Muscle layer of colon (tissue), 2 donors: Measurements from ENCODE around the gene HLA-G.
A peak's percentile ranks its signal among the peaks of the same experiment; 100 is the strongest.
"Not testable (repeated sequence)": the region's sequence is repeated elsewhere in the genome, so short reads cannot be mapped to it uniquely, and the experiment has no call there.

Experiments used
- H3K27ac ChIP-seq: one replicate; pipeline ENCODE4 v1.7.0; 2013; ENCODE audit warnings: low read depth, mild to moderate bottlenecking, low read length, moderate library complexity
- H3K27me3 ChIP-seq, 2 donors: one replicate each; pipeline ENCODE4 v1.7.0; 2013; ENCODE audit warnings: low read length in 2 of 2, mild to moderate bottlenecking in 2 of 2; ENCODE audit not compliant: insufficient read depth in 2 of 2, control insufficient read depth in 1 of 2
- H3K36me3 ChIP-seq: one replicate; pipeline ENCODE4 v1.7.0; 2013; ENCODE audit warnings: mild to moderate bottlenecking, low read length; ENCODE audit not compliant: insufficient read depth
- H3K4me1 ChIP-seq: one replicate; pipeline ENCODE4 v1.7.0; 2013; ENCODE audit warnings: mild to moderate bottlenecking, low read length; ENCODE audit not compliant: insufficient read depth
- H3K4me3 ChIP-seq, 2 donors: one replicate each; pipeline ENCODE4 v1.7.0; 2013; ENCODE audit warnings: low read length in 2 of 2, low read depth in 1 of 2, mild to moderate bottlenecking in 1 of 2, moderate library complexity in 1 of 2
- H3K9ac ChIP-seq: one replicate; pipeline ENCODE4 v1.7.0; 2013; ENCODE audit warnings: low read length
- H3K9me3 ChIP-seq: one replicate; pipeline ENCODE4 v1.7.0; 2013; ENCODE audit warnings: mild to moderate bottlenecking, low read length
- donor health status: abdominal sarcoma.
- donor health status: Adenocarcinoma of cecum.

The HLA-G gene

DNA sequence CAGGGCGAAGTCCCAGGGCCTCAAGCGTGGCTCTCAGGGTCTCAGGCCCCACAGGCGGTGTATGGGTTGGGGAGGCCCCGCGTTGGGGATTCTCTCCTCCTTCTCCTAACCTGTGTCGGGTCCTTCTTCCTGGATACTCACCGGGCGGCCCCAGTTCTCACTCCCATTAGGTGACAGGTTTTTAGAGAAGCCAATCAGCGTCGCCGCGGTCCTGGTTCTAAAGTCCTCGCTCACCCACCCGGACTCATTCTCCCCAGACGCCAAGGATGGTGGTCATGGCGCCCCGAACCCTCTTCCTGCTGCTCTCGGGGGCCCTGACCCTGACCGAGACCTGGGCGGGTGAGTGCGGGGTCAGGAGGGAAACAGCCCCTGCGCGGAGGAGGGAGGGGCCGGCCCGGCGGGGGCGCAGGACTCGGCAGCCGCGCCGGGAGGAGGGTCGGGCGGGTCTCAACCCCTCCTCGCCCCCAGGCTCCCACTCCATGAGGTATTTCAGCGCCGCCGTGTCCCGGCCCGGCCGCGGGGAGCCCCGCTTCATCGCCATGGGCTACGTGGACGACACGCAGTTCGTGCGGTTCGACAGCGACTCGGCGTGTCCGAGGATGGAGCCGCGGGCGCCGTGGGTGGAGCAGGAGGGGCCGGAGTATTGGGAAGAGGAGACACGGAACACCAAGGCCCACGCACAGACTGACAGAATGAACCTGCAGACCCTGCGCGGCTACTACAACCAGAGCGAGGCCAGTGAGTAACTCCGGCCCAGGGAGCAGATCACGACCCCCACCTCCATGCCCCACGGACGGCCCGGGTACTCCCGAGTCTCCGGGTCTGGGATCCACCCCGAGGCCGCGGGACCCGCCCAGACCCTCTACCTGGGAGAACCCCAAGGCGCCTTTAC is at the start of gene HLA-G:
HLA-G (plus strand) TSS at position 247 of the 892 bp plus-strand sequence; CDS start at position 267, 20 bp downstream.
- peak within 1 kb of the TSS in 1 of 2 donors; percentile 15 for H3K4me3 ChIP-seq
- H3K27me3 ChIP-seq: peaks cover 31 to 32% of the 10 kb centered on the region in 2 donors
- H3K4me1 ChIP-seq: peaks cover 4% of the 10 kb centered on the region
- no peak within 1 kb of the TSS for H3K9ac ChIP-seq
- no peak within 1 kb of the TSS for H3K27ac ChIP-seq
- no peaks in the 10 kb centered on the region for H3K36me3 ChIP-seq
- H3K9me3 ChIP-seq: no peaks in the 10 kb centered on the region

DNA sequence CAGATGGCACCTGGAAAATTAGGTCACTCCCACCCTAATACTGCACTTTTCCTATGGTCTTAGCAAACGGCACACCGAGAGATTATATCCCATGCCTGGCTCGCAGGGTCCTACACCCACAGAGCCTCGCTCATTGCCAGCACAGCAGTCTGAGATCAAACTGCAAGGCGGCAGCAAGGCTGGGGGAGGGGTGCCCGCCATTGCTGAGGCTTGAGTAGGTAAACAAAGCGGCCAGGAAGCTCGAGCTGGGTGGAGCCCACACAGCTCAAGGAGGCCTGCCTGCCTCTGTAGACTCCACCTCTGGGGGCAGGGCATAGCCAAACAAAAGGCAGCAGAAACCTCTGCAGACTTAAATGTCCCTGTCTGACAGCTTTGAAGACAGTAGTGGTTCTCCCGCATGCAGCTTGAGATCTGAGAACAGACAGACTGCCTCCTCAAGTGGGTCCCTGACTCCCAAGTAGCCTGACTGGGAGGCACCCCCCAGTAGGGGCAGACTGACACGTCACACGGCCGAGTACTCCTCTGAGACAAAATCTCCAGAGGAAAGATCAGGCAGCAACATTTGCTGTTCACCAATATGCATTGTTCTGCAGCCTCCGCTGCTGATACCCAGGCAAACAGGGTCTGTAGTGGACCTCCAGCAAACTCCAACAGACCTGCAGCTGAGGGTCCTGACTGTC is 47.5 kb upstream of the HLA-G start:
- not testable (repeated sequence) for H3K36me3 ChIP-seq, H3K4me3 ChIP-seq, H3K9me3 ChIP-seq, H3K4me1 ChIP-seq, H3K9ac ChIP-seq, H3K27ac ChIP-seq, H3K27me3 ChIP-seq

DNA sequence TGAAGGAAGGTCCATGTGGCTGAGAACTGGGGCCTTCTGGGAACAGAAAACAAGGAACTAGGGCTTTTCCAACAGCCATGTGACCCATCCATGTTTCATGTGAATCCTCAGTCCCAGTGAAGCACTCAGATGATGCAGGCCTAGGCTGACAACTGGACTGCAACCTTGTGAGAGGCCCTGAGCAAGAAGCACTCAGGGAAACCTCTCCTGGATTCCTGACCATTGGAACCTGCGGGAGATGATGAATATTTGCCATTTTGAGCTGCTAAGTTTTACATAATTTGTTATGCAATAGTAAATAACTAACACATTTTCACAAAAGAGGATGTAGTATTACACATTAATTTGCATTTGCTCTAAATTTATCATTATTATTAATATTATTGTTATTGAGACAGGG is 38.4 kb upstream of the HLA-G start:
- peaks cover 8% of the 10 kb centered on the region for H3K4me1 ChIP-seq
- no peak overlapping the region for H3K27ac ChIP-seq
- no peaks in the 10 kb centered on the region for H3K36me3 ChIP-seq
- no peak overlapping the region for H3K4me3 ChIP-seq
- H3K9me3 ChIP-seq: no peaks in the 10 kb centered on the region
- peaks cover 0 to 20% of the 10 kb centered on the region in 2 donors for H3K27me3 ChIP-seq
- H3K9ac ChIP-seq: no peak overlapping the region

DNA sequence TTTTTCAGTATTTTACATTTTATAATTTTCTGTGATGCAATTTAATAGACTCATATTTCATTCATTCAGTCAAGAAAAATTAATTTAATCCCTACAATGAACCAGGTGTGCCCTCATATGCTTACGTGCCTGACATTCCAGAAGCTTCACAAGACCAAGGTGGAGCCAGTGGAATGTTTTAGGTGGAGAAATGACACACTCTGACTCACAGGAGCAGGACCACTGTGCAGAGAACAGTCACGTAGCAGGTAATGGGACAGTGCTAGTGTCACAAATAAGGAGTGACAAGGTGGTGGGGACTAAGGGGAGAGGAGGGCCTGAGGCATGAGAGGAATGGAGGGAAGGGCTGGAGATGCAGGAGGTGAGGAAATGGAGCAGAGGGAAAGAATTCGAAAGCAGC is 37.0 kb upstream of the HLA-G start:
- H3K36me3 ChIP-seq: no peaks in the 10 kb centered on the region
- H3K9me3 ChIP-seq: no peaks in the 10 kb centered on the region
- no peak overlapping the region for H3K9ac ChIP-seq
- peaks cover 8% of the 10 kb centered on the region for H3K4me1 ChIP-seq
- H3K27ac ChIP-seq: no peak overlapping the region
- H3K27me3 ChIP-seq: peaks cover 0 to 20% of the 10 kb centered on the region in 2 donors
- H3K4me3 ChIP-seq: no peak overlapping the region

DNA sequence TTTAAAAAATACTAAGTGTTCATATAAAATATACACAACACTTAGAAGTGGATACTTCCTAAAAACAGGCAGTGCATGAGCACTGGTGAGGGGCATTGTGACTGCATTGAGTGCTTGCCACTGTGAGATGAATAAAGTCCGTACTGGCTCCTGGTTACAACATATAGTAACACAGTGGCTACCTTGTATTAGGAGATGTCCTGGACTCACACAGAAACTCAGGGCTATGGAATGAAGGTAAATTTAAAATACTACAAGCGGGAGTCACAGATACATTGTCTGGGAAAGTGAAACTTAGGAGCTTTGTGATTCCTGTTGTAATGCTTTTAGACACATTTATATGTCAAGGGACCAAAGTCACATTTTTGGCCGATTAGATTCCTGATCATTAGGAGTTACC is 36.5 kb upstream of the HLA-G start:
- Histone ChIP-seq H3K4me1 (peaks cover 8% of the 10 kb centered on the region), H3K36me3 (no peaks in the 10 kb centered on the region), H3K27ac (no peak overlapping the region), H3K4me3 (no peak overlapping the region), H3K9me3 (no peaks in the 10 kb centered on the region), H3K27me3 (peaks cover 0 to 20% of the 10 kb centered on the region in 2 donors), H3K9ac (no peak overlapping the region)

DNA sequence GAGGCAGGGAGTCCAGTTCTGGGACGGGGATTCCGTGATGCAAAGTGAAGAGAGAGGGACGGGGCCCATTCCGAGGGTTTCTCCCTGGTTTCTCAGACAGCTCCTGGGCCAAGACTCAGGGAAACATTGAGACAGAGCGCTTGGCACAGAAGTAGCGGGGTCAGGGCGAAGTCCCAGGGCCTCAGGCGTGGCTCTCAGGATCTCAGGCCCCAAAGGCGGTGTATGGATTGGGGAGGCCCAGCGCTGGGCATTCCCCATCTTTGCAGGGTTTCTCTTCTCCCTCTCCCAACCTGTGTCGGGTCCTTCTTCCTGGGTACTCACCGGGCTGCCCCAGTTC is 35.9 kb upstream of the HLA-G start:
- Histone ChIP-seq H3K27ac (no peak overlapping the region), H3K27me3 (peaks cover 0 to 20% of the 10 kb centered on the region in 2 donors), H3K36me3 (no peaks in the 10 kb centered on the region), H3K4me1 (peaks cover 8% of the 10 kb centered on the region), H3K9me3 (no peaks in the 10 kb centered on the region), H3K9ac (no peak overlapping the region), H3K4me3 (peak overlapping the region in 1 of 2 donors; percentile 59)

DNA sequence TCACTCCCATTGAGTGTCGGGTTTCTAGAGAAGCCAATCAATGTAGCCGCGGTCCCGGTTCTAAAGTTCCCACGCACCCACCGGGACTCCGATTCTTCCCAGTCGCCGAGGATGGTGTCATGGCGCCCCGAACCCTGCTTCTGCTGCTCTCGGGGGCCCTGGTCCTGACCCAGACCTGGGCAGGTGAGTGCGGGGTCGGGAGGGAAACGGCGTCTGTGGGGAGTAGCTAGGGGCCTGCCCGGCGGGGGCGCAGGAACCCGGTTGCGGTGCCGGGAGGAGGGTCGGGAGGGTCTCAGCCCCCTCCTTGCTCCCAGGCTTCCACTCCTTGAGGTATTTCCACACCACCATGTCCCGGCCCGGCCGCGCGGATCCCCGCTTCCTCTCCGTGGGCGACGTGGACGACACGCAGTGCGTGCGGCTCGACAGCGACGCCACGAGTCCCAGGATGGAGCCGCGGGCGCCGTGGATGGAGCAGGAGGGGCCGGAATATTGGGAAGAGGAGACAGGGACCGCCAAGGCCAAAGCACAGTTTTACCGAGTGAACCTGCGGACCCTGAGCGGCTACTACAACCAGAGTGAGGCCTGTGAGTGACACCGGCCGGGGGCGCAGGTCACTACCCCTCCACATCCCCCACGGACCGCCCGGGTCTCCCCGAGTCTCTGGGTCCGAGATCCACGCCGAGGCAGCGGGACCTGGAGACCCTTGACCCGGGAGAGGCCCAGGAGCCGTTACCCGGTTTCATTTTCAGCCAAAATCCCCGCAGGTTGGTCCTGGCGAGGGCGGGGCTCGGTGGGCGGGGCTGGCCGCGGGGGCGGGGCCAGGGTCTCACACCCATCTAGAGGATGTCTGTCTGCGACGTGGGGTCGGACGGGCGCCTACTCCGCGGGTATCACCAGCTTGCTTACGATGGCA is 35.2 kb upstream of the HLA-G start:
- Histone ChIP-seq H3K27ac (no peak overlapping the region), H3K9me3 (no peaks in the 10 kb centered on the region), H3K9ac (no peak overlapping the region), H3K4me1 (peaks cover 8% of the 10 kb centered on the region), H3K4me3 (peak overlapping the region; percentile 59 to 76), H3K27me3 (peaks cover 0 to 20% of the 10 kb centered on the region in 2 donors), H3K36me3 (no peaks in the 10 kb centered on the region)

DNA sequence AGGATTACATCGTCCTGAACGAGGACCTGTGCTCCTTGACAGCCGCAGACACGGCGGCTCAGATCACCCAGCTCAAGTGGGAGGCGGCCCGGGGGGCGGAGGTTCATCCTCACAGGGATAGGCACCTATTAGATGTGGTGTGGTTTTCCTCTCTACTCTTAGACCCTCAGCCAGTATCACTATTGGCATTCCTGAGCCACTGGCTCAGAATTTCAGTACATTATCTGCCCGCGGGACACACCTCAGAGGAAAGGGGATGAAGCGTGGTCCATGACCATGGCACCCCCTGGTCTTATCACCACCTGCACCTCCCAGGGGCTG is 34.6 kb upstream of the HLA-G start:
- Histone ChIP-seq H3K4me1 (peaks cover 8% of the 10 kb centered on the region), H3K27me3 (peaks cover 0 to 20% of the 10 kb centered on the region in 2 donors), H3K4me3 (peak overlapping the region; percentile 59 to 76), H3K36me3 (no peaks in the 10 kb centered on the region), H3K9ac (no peak overlapping the region), H3K9me3 (no peaks in the 10 kb centered on the region), H3K27ac (no peak overlapping the region)

DNA sequence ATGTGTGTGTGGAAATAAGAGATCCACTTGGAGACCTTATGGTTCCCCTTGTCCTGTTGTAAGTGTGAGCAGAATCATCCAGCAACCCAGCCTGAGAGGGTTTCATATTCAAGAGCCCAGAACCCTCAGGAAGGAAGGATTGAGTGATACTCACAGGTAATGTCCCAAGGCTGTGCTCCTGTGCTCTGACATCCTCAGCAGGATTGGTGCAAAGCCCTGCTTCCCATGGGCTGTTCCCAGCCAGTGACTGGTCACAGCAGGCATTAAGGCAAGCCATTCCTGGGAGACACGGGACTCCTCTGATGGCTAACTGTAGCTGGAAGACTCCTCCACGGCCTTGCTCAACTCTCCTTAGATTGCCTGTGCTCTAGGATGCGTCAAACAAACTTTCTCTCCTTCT is 33.8 kb upstream of the HLA-G start:
- H3K27ac ChIP-seq: no peak overlapping the region
- no peak overlapping the region for H3K9ac ChIP-seq
- no peaks in the 10 kb centered on the region for H3K9me3 ChIP-seq
- H3K27me3 ChIP-seq: peaks cover 0 to 20% of the 10 kb centered on the region in 2 donors
- H3K4me3 ChIP-seq: no peak overlapping the region
- H3K36me3 ChIP-seq: no peaks in the 10 kb centered on the region
- peaks cover 8% of the 10 kb centered on the region for H3K4me1 ChIP-seq

DNA sequence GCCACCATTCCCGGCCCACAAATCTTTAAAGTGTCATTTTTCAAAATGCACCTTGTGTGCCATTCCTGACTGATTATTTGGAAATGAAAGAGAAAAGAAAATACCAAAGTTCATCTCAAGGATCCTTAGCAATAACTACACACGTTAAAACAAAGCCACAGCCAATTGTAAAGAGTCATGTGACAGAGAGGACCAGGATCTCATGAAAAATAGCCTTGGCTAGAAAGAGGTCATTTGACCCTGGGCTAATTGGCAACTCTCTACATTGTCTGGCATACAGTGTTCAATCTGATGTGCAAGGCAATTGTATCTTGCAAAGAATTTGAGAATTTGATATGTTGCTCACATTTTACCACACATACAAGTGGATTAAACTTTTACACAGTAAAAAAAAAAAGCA is 31.6 kb upstream of the HLA-G start:
- Histone ChIP-seq H3K4me3 (no peak overlapping the region), H3K36me3 (no peaks in the 10 kb centered on the region), H3K4me1 (peaks cover 8% of the 10 kb centered on the region), H3K27ac (no peak overlapping the region), H3K27me3 (peaks cover 0 to 20% of the 10 kb centered on the region in 2 donors), H3K9ac (no peak overlapping the region), H3K9me3 (no peaks in the 10 kb centered on the region)

DNA sequence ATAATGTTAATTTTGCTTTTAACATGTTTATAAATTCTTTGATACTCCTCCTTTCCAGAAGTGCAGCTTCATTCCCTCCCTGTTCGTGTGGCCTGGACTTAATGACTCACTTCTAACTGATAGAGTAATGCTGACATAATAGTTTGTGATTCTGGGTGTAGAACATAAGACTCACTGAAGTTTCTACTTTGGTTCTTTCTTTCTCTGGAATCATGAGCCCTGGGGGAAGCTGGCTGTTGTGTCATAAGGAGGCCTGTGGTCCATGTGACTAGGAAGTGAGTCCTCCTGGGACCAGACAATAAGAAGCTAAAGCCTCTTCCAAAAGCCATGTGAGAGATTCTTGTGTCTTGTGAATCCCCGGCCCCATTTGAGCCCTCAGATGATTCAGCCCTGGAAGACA is 30.5 kb upstream of the HLA-G start:
- Histone ChIP-seq H3K27ac (no peak overlapping the region), H3K4me3 (no peak overlapping the region), H3K9ac (no peak overlapping the region), H3K4me1 (peaks cover 8% of the 10 kb centered on the region), H3K9me3 (no peaks in the 10 kb centered on the region), H3K27me3 (peaks cover 0 to 16% of the 10 kb centered on the region in 2 donors), H3K36me3 (no peaks in the 10 kb centered on the region)
